22Rv1 (cell line): ENCODE data around the gene RASL11A.

Source experiments
- H3K27ac ChIP-seq: fragments of 450-650 bp; 2 replicates; pipeline ENCODE4 v1.5.1; 2017
- ZFX ChIP-seq: fragments of 450-650 bp; IDR thresholded peaks from 2 replicates; pipeline ENCODE4 v1.6.1; 2017; ENCODE audit warnings: antibody characterized with exemption, borderline replicate concordance
- TF ChIP-seq, protein P1 (sequence below): fragments of 450-650 bp; IDR thresholded peaks from 2 replicates; pipeline ENCODE4 v1.5.1; 2017; ENCODE audit warnings: mild to moderate bottlenecking

Gene RASL11A

DNA sequence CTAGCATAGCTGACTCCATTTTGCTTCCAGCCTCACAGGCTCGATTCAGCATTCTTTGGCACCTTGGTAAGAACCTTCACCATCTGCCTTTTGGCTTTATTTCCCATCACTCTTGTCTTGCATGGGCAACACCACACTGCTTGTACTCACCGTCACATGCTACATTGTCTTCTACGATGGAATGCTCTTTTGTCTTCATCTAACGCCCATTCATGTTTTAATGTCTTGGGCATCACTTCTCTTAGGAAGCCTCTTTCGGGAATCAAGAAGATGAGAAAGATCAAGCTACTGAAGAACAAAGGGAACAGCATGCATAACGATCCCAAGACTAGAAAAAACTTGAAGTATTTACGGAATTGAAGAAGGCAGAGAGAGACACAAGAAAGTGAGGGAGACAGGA is 25.0 kb upstream of the RASL11A start:
- TF ChIP-seq ZFX: no peak
- TF ChIP-seq, protein P1, sequence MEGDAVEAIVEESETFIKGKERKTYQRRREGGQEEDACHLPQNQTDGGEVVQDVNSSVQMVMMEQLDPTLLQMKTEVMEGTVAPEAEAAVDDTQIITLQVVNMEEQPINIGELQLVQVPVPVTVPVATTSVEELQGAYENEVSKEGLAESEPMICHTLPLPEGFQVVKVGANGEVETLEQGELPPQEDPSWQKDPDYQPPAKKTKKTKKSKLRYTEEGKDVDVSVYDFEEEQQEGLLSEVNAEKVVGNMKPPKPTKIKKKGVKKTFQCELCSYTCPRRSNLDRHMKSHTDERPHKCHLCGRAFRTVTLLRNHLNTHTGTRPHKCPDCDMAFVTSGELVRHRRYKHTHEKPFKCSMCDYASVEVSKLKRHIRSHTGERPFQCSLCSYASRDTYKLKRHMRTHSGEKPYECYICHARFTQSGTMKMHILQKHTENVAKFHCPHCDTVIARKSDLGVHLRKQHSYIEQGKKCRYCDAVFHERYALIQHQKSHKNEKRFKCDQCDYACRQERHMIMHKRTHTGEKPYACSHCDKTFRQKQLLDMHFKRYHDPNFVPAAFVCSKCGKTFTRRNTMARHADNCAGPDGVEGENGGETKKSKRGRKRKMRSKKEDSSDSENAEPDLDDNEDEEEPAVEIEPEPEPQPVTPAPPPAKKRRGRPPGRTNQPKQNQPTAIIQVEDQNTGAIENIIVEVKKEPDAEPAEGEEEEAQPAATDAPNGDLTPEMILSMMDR: no peak

GRCh38 chr13:27250833-27251165 is 19.8 kb upstream of the RASL11A start:
- H3K27ac ChIP-seq: peak overlapping the region; percentile 89
- no peak for TF ChIP-seq ZFX
- TF ChIP-seq, protein P1: no peak

More for the DNA sequence above, 25.0 kb upstream of the RASL11A start:
- no peak overlapping the region for H3K27ac ChIP-seq

DNA sequence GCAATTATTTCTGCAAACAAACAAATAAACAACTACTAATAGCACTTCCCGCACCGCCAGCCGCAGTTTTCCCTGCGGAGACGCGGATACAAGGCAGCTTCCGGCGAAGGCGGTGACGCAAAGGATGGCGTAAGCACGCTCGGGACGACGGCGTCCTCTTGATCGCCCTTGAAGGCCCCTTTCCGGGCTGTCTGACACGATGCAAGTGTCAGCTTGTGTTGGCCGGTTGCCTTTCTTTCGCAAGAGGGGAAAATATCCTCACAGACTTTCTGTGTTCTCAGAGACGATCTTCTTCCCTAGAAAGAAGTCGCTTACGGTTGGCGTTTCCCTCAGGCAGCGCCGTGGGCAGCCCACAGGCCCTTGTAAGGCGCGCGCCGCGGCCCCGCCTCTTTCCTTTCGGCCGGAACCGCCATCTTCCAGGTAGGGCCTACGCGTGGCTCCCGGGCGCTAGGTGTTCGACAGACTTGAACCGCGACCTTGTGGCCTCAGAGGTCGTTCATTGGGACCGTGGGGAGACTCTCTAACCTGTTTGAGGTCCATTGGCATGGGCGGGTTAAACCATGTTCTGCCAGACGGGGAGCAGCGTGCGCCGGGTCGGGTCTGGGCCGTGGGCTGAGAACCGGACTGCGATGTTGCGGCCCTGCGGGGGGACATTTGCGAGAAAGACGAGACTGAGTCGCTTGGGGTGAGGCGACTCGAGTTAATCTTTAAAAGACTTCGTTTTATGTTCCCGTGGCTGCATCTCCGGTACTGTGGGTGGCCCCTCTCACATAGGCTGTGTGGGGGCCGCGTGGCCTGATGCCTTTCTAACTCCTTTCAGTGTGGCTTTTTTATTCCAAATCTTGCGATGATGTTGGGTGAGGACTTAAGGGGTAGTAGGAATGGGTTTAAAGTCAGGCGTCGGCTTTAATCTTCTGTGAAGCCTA is 19.2 kb upstream of the RASL11A start, which contains the start of gene RPL21:
Gene RPL21 (plus strand): TSS at position 393 of the 926 bp plus-strand sequence. CDS start 2,219 bp downstream, outside the sequence.
- peak within 1 kb of the TSS; percentile 89 for H3K27ac ChIP-seq
- 0 out of 2 replicates have a peak, but pooled peaks have one; percentile 62 for TF ChIP-seq ZFX
- TF ChIP-seq, protein P1: no peak

GRCh38 chr13:27252467-27252866 is 18.2 kb upstream of the RASL11A start:
- TF ChIP-seq, protein P1: no peak
- TF ChIP-seq ZFX: no peak

DNA sequence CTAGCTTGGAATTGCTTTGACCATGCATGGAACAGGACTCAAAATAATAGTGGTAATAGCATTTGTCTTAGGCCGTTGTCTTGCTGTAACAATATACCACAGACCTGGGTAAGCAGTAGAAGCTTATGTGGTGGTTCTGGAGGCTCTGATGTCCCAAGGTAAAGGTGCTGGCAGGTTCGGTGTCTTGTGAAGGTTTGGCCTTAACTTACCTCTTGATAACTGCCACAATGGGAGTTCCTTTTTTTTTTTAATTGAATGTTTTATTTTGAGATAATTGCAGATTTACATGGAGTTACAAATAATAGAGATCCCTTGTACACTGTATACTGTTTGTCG is 13.4 kb upstream of the RASL11A start:
- TF ChIP-seq ZFX: no peak
- TF ChIP-seq, protein P1: no peak
- H3K27ac ChIP-seq: no peak overlapping the region

More at GRCh38 chr13:27252467-27252866, 18.2 kb upstream of the RASL11A start:
- H3K27ac ChIP-seq: peak overlapping the region; percentile 89

- TF ChIP-seq ZFX: no peak
- TF ChIP-seq, protein P1: no peak
- H3K27ac ChIP-seq: no peak overlapping the region
Observed at GRCh38 chr13:27257648-27258253, 12.9 kb upstream of the RASL11A start.
